WTC11 (cell line): ENCODE data around the gene GPR18. TPM values are rescaled to one million over a fixed set of nuclear protein-coding genes. Genes with fewer than 3 reads are reported as not detected.

ENCODE experiments used
- ATAC-seq: fragments of 200-7000 bp; cut with Tn5 transposase; 2 replicates; pipeline ENCODE4 v1.10.0; 2021; ENCODE audit warnings: mild to moderate bottlenecking, moderate library complexity
- CTCF ChIA-PET: fragments of 300-600 bp; sonication (Branson Sonifier 250); formaldehyde crosslinking; loops from one replicate; lab custom pipeline; 2021; ENCODE audit warnings: antibody characterized with exemption; lab: Charles Lee
- POLR2A ChIA-PET: fragments of 350-600 bp; sonication (Branson Sonifier 250); formaldehyde crosslinking; loops from one replicate; lab custom pipeline; 2021; ENCODE audit warnings: antibody characterized with exemption; lab: Charles Lee
- DNase-seq: peaks from one replicate; pipeline ENCODE4 v3.0.0; 2021; ENCODE audit warnings: low spot score
- H3K27ac Mint-ChIP-seq: 2 replicates; pipeline ENCODE4 v1.8.0; 2021; ENCODE audit warnings: mixed read lengths
- H3K27me3 Mint-ChIP-seq: 2 replicates; pipeline ENCODE4 v1.8.0; 2021; ENCODE audit warnings: low read depth, mild to moderate bottlenecking, moderate library complexity, mixed read lengths
- H3K36me3 Mint-ChIP-seq: 2 replicates; pipeline ENCODE4 v1.8.0; 2021; ENCODE audit warnings: mixed read lengths
- H3K4me1 Mint-ChIP-seq: 2 replicates; pipeline ENCODE4 v1.8.0; 2022; ENCODE audit warnings: mixed read lengths
- H3K4me3 Mint-ChIP-seq: 2 replicates; pipeline ENCODE4 v1.8.0; 2021; ENCODE audit warnings: mild to moderate bottlenecking, moderate library complexity, mixed read lengths
- H3K9me3 Mint-ChIP-seq: 2 replicates; pipeline ENCODE4 v1.8.0; 2021; ENCODE audit warnings: mixed read lengths
- ATF6 ChIP-seq: sonication (generic); formaldehyde crosslinking; IDR thresholded peaks from 2 replicates; pipeline ENCODE4 v1.8.1; 2023; ENCODE audit warnings: mild to moderate bottlenecking, missing genetic modification reagents
- CDX4 ChIP-seq: fragments of 250-450 bp; sonication (Bioruptor Pico); IDR thresholded peaks from 2 replicates; pipeline ENCODE4 v1.9.0; 2021; ENCODE audit warnings: moderate library complexity, mild to moderate bottlenecking, inconsistent platforms, borderline replicate concordance
- EMX1 ChIP-seq: fragments of 250-450 bp; sonication (Bioruptor Pico); IDR thresholded peaks from 2 replicates; pipeline ENCODE4 v1.8.0; 2021; ENCODE audit warnings: mild to moderate bottlenecking
- ESRRA ChIP-seq: sonication (generic); formaldehyde crosslinking; IDR thresholded peaks from 2 replicates; pipeline ENCODE4 v1.8.1; 2022; ENCODE audit warnings: mild to moderate bottlenecking, missing genetic modification reagents, borderline replicate concordance
- HMGA2 ChIP-seq: fragments of 250-450 bp; sonication (Bioruptor Pico); IDR thresholded peaks from 2 replicates; pipeline ENCODE4 v1.4.0; 2021; ENCODE audit warnings: mild to moderate bottlenecking, moderate library complexity
- JUN ChIP-seq: sonication (generic); formaldehyde crosslinking; IDR thresholded peaks from 2 replicates; pipeline ENCODE4 v1.8.0; 2023; ENCODE audit warnings: mild to moderate bottlenecking, missing genetic modification reagents
- KAT7 ChIP-seq: sonication (generic); formaldehyde crosslinking; IDR thresholded peaks from 2 replicates; pipeline ENCODE4 v1.8.1; 2023; ENCODE audit warnings: missing genetic modification reagents, mild to moderate bottlenecking, borderline replicate concordance
- MXD4 ChIP-seq: fragments of 250-450 bp; sonication (Bioruptor Pico); IDR thresholded peaks from 2 replicates; pipeline ENCODE4 v1.8.0; 2021; ENCODE audit warnings: mild to moderate bottlenecking, moderate library complexity, borderline replicate concordance
- NFATC4 ChIP-seq: fragments of 250-450 bp; sonication (Bioruptor Pico); IDR thresholded peaks from 2 replicates; pipeline ENCODE4 v1.9.0; 2021; ENCODE audit warnings: mild to moderate bottlenecking
- NFE2L1 ChIP-seq: sonication (generic); formaldehyde crosslinking; IDR thresholded peaks from 2 replicates; pipeline ENCODE4 v1.8.1; 2023; ENCODE audit warnings: missing genetic modification reagents
- NR1H2 ChIP-seq: sonication (generic); formaldehyde crosslinking; IDR thresholded peaks from 2 replicates; pipeline ENCODE4 v1.9.0; 2021; ENCODE audit warnings: mild to moderate bottlenecking, moderate library complexity, missing genetic modification reagents
- PRDM15 ChIP-seq: sonication (generic); formaldehyde crosslinking; IDR thresholded peaks from 2 replicates; pipeline ENCODE4 v1.8.0; 2022; ENCODE audit warnings: missing genetic modification reagents
- RELA ChIP-seq: sonication (generic); formaldehyde crosslinking; IDR thresholded peaks from 2 replicates; pipeline ENCODE4 v1.8.1; 2022; ENCODE audit warnings: missing genetic modification reagents, mild to moderate bottlenecking, borderline replicate concordance
- SMAD3 ChIP-seq: sonication (generic); formaldehyde crosslinking; IDR thresholded peaks from 2 replicates; pipeline ENCODE4 v1.8.0; 2022; ENCODE audit warnings: missing genetic modification reagents, mild to moderate bottlenecking, borderline replicate concordance
- ZBTB21 ChIP-seq: sonication (generic); formaldehyde crosslinking; IDR thresholded peaks from 2 replicates; pipeline ENCODE4 v1.8.1; 2023; ENCODE audit warnings: mild to moderate bottlenecking, missing genetic modification reagents, borderline replicate concordance
- ZNF232 ChIP-seq: sonication (generic); formaldehyde crosslinking; IDR thresholded peaks from 2 replicates; pipeline ENCODE4 v1.8.0; 2022; ENCODE audit warnings: mild to moderate bottlenecking, missing genetic modification reagents
- ZNF317 ChIP-seq: sonication (generic); formaldehyde crosslinking; IDR thresholded peaks from 2 replicates; pipeline ENCODE4 v1.8.1; 2023; ENCODE audit warnings: low read depth, mild to moderate bottlenecking, moderate library complexity, missing genetic modification reagents, borderline replicate concordance
- ZNF396 ChIP-seq: fragments of 250-450 bp; sonication (Bioruptor Pico); IDR thresholded peaks from 2 replicates; pipeline ENCODE4 v1.8.0; 2021; ENCODE audit warnings: mild to moderate bottlenecking, moderate library complexity, borderline replicate concordance
- total RNA-seq: library from RNA; stranded (reverse); gene quantifications from 3 replicates; pipeline ENCODE4 v1.2.3, GENCODE V29; 2021
- TF ChIP-seq, protein P1 (sequence below): sonication (generic); formaldehyde crosslinking; IDR thresholded peaks from 2 replicates; pipeline ENCODE4 v1.8.1; 2023; ENCODE audit warnings: mild to moderate bottlenecking, missing genetic modification reagents, borderline replicate concordance
- TF ChIP-seq, protein P2 (sequence below): sonication (generic); formaldehyde crosslinking; IDR thresholded peaks from 2 replicates; pipeline ENCODE4 v1.8.1; 2022; ENCODE audit warnings: low read depth, missing genetic modification reagents, borderline replicate concordance
- TF ChIP-seq, protein P3 (sequence below): sonication (generic); formaldehyde crosslinking; IDR thresholded peaks from 2 replicates; pipeline ENCODE4 v1.8.0; 2022; ENCODE audit warnings: mild to moderate bottlenecking, missing genetic modification reagents
- TF ChIP-seq, protein P4 (sequence below): sonication (generic); formaldehyde crosslinking; IDR thresholded peaks from 2 replicates; pipeline ENCODE4 v1.8.1; 2023; ENCODE audit warnings: mild to moderate bottlenecking, missing genetic modification reagents

GPR18 gene
- total RNA-seq, 1 experiment from 2014 or later, result 0.09 TPM

- CTCF ChIA-PET, result no interaction called here
- Mint-ChIP-seq H3K27me3 (no peaks in the 10 kb centered on the region), H3K4me3 (no peak overlapping the region), H3K36me3 (no peaks in the 10 kb centered on the region; the same call in 1 of the 2 replicates), H3K4me1 (peaks cover 54% of the 10 kb centered on the region), H3K27ac (no peak overlapping the region; the same call in 1 of the 2 replicates), H3K9me3 (no peaks in the 10 kb centered on the region)
- TF ChIP-seq, protein P1, sequence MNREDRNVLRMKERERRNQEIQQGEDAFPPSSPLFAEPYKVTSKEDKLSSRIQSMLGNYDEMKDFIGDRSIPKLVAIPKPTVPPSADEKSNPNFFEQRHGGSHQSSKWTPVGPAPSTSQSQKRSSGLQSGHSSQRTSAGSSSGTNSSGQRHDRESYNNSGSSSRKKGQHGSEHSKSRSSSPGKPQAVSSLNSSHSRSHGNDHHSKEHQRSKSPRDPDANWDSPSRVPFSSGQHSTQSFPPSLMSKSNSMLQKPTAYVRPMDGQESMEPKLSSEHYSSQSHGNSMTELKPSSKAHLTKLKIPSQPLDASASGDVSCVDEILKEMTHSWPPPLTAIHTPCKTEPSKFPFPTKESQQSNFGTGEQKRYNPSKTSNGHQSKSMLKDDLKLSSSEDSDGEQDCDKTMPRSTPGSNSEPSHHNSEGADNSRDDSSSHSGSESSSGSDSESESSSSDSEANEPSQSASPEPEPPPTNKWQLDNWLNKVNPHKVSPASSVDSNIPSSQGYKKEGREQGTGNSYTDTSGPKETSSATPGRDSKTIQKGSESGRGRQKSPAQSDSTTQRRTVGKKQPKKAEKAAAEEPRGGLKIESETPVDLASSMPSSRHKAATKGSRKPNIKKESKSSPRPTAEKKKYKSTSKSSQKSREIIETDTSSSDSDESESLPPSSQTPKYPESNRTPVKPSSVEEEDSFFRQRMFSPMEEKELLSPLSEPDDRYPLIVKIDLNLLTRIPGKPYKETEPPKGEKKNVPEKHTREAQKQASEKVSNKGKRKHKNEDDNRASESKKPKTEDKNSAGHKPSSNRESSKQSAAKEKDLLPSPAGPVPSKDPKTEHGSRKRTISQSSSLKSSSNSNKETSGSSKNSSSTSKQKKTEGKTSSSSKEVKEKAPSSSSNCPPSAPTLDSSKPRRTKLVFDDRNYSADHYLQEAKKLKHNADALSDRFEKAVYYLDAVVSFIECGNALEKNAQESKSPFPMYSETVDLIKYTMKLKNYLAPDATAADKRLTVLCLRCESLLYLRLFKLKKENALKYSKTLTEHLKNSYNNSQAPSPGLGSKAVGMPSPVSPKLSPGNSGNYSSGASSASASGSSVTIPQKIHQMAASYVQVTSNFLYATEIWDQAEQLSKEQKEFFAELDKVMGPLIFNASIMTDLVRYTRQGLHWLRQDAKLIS, result no peak
- TF ChIP-seq ATF6 (CRISPR knock-in tag), result no peak
- TF ChIP-seq ZNF317 (CRISPR knock-in tag), result no peak
- TF ChIP-seq ZBTB21, result no peak
- TF ChIP-seq NFATC4 (CRISPR knock-in tag), result no peak
- no peak for TF ChIP-seq ZNF232
- no peak for TF ChIP-seq RELA (CRISPR knock-in tag)
- no peak for TF ChIP-seq ESRRA (CRISPR knock-in tag)
- TF ChIP-seq, protein P2, sequence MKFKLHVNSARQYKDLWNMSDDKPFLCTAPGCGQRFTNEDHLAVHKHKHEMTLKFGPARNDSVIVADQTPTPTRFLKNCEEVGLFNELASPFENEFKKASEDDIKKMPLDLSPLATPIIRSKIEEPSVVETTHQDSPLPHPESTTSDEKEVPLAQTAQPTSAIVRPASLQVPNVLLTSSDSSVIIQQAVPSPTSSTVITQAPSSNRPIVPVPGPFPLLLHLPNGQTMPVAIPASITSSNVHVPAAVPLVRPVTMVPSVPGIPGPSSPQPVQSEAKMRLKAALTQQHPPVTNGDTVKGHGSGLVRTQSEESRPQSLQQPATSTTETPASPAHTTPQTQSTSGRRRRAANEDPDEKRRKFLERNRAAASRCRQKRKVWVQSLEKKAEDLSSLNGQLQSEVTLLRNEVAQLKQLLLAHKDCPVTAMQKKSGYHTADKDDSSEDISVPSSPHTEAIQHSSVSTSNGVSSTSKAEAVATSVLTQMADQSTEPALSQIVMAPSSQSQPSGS (CRISPR knock-in tag), result no peak
- no peak for TF ChIP-seq PRDM15 (CRISPR knock-in tag)
- POLR2A ChIA-PET, result no interaction called here
- no peak for DNase-seq
- ATAC-seq, result no peak
Measured at GRCh38 chr13:99206873-99207272, 51.3 kb downstream of the GPR18 start.

DNA sequence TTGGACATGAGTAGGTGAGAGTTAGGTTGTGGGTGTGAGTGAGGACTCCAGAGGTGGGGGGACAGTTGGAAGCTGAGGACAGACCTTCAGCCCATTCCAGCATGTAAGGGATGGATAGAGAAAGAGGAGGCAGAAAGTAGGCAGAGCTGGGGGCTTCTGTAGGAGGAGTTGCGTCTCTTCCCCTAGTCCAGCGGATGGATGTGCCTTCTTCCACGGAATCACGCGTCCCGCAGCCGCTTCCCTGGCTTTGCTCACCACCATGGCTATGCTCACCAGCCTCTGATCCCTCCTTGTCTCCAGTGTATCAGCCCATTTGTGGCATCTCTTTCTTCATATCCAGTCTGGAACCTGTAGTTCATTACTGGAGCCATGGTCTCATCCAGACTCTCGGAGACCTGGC lies 52.0 kb downstream of the GPR18 start:
- Mint-ChIP-seq H3K9me3 (no peaks in the 10 kb centered on the region), H3K27me3 (no peaks in the 10 kb centered on the region), H3K4me1 (peaks cover 59% of the 10 kb centered on the region), H3K36me3 (no peaks in the 10 kb centered on the region; the same call in 1 of the 2 replicates), H3K4me3 (no peak overlapping the region), H3K27ac (no peak overlapping the region)
- CTCF ChIA-PET, result interaction anchor here (0.8 kb wide), 1 partner anchor 30 kb away, joined by 4 read pairs; no protein-coding TSS in a partner anchor
- ATAC-seq, result no peak
- POLR2A ChIA-PET, result no interaction called here
- DNase-seq, result no peak
- no peak for TF ChIP-seq HMGA2
- no peak for TF ChIP-seq KAT7
- TF ChIP-seq NR1H2 (CRISPR knock-in tag), result no peak
- TF ChIP-seq, protein P3, sequence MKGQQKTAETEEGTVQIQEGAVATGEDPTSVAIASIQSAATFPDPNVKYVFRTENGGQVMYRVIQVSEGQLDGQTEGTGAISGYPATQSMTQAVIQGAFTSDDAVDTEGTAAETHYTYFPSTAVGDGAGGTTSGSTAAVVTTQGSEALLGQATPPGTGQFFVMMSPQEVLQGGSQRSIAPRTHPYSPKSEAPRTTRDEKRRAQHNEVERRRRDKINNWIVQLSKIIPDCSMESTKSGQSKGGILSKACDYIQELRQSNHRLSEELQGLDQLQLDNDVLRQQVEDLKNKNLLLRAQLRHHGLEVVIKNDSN, result no peak
- no peak for TF ChIP-seq EMX1 (CRISPR knock-in tag)
- TF ChIP-seq ZNF396 (CRISPR knock-in tag), result no peak
- TF ChIP-seq, protein P4, sequence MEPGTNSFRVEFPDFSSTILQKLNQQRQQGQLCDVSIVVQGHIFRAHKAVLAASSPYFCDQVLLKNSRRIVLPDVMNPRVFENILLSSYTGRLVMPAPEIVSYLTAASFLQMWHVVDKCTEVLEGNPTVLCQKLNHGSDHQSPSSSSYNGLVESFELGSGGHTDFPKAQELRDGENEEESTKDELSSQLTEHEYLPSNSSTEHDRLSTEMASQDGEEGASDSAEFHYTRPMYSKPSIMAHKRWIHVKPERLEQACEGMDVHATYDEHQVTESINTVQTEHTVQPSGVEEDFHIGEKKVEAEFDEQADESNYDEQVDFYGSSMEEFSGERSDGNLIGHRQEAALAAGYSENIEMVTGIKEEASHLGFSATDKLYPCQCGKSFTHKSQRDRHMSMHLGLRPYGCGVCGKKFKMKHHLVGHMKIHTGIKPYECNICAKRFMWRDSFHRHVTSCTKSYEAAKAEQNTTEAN (CRISPR knock-in tag), result no peak
- TF ChIP-seq RELA (CRISPR knock-in tag), result no peak
- no peak for TF ChIP-seq JUN (CRISPR knock-in tag)
- no peak for TF ChIP-seq NFE2L1 (CRISPR knock-in tag)
- TF ChIP-seq ZBTB21, result no peak
- no peak for TF ChIP-seq CDX4
- TF ChIP-seq SMAD3 (CRISPR knock-in tag), result no peak
- no peak for TF ChIP-seq MXD4 (CRISPR knock-in tag)
